Stimulated activated CD4-positive, alpha-beta T cell treated with anti-CD3 and anti-CD28 coated beads, Interleukin-15, amount 100 ng/mL, for 1 hour (primary cell): Measurements from ENCODE around the gene SPOCK1.

Experiments
- DNase-seq, 2 donors: peaks; one replicate each; pipeline ENCODE4 v3.0.0-alpha.2; 2020; ENCODE audit warnings: low read depth in 1 of 2, low spot score in 1 of 2

The SPOCK1 gene

DNA sequence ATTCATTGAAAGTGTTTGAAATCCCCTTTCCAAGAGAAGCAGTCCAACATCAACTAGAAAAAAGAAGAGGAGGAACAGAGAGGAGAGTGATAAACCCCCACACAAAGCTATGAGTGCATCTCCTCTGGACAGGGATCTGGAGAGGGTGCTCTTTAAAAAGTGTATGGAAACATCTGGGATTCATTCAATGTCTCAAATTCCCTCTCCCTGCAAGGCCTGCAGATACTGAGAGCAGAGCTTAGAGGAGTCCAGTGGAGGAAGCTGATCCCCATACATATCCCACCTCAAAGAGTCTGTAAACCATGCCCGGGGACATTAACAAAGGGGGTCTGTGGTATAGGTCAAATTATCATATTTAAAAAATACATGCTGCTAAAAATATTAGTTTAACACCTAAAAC lies 2.2 kb downstream of the SPOCK1 start:
- no peak for DNase-seq

DNA sequence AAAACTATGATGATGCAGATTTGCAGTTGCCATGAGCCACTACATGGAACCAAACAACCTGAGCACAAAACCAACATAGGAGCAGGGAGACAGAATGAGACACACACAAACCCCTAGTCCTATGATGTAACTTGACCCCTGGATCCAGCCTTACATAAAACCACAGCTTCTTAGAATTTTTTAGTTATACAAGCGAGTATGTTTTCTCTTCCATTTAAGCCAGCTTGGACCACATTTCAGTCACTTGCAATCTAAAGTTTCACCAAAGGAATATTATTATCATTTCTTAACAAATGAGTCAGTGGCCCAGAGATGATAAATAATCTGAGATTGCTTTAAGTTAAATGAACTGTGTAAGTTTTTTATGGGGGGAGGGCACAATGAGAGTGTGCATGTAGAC lies 6.8 kb downstream of the SPOCK1 start:
- no peak for DNase-seq

DNA sequence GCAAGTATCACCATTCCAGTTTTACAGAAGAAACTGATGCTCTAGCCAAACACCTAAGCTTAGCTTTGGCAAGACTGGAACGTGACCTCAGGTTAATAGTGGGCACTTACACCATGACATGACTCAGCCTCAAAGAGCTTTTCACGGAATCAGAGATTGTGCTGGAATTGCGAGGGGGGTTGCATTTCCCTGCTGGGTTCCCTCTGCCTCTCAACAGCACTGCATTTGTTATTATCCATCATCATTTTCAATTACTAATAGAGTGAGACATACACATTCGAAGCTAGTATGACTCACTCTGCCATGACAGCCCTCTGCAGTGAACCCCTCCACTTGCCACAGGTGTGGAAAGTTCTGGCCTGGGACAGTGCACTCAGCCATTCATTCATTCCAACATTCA lies 8.0 kb downstream of the SPOCK1 start:
- DNase-seq, result no peak

DNA sequence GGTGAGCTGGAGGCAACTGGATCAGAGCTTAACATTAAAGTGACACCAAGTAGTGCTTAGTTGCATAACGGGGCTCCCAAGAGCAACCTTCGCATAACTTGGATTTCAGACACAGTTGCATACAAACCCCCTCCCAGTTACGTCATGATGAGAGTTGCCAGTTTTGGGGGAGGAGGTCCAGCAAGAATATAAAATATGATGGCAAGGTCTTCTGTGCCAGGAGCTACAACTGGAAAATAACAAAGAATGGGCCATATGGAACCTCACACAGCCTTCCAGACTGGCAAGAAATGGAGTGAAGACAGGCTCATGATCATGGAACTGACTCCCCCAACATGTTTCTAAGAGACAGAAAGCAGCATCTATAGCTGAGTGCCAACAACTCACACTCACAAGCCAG lies 8.5 kb downstream of the SPOCK1 start:
- no peak for DNase-seq

DNA sequence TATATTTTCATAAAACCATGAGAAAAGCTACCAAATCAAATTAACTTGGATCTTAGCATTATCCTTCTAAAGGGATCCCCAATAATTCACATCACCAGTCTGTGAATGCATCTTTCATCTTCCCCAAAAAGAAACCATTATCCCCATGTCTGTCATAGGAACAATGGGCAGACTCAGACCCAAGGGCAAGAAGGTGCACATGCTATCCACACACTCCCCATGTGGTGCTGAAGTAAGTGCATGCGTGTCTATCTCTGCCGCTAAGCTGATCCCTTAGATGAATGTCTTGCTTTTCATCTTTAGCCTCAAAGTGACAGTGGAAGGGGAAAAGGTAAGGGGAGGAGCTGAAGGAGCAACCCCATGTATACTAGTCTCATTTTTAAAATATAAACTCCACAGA lies 10.2 kb downstream of the SPOCK1 start:
- DNase-seq, result no peak

DNA sequence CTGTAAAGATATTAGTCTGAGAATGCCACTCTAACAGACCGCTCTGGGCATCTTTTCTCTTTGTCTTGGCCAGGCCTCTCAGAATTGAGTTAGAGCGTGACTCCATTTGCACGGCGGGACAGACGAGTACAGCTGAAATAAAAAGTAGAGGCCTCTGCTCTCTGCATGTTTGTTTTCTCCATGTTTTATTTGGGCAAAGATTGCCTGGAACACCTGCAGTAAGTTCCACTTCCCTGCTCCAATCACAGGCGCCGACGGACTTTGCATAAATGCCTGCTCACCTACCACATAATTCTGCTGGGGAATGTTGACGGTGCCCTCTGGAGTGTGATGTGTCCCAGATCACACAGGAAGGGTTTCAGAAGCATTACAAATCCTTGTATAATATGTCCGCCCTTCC lies 10.6 kb downstream of the SPOCK1 start:
- DNase-seq, result no peak

DNA sequence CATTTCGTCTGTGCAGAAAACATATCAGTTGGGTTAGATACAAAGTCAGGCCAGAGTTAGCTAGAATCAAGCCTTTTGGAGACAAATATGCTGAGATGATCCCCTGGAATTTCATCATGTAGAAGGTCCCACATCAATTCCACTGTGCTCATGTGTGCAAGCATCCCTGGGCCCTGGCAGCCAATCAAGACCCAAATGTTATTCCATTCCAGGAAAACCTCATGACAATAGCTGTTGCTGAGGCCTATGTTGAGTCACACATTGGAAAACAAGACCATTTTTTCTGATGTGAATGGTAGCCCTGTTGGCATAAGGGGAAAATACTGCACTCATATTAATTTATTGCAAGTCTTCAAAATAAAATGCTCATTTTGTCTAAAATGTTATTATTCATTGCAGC lies 11.5 kb downstream of the SPOCK1 start:
- no peak for DNase-seq

DNA sequence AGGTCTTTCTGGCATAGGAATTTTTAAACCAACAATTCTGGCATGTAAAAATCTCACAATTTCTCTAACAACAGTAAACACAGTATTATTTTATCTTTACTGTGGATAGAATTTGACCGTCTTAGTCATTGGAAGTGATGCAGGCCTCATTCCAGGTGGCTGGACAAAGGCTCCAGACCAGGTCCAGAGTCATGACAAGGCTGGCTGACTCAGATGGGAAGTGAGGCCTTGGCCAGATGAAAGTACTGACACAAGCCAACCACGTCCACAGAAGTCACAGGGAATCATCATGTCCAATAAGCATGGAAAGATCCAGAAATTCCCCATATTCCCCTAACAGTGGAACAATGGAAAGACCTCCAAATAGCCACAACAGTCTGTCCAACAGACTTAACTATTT lies 12.4 kb downstream of the SPOCK1 start:
- no peak for DNase-seq

DNA sequence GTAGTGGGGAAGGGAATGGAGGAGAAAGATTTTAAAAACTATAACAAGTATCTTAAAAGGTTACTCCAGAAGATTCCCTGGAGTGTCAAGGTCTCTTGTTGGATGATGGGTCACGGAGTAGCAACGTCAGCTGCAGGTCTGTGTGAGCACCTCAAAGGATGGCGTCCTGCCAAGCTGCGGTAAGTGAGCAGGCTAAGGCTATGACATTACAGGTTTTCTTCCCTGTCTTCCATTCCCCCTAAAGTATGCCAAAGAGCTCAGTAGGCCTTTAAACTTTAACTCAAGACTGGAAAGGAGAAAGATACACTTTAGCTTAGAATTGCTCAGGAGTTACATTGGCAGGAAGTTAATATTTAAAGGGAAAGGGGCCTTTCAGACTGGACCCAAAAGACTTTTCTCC lies 17.5 kb downstream of the SPOCK1 start:
- no peak for DNase-seq

DNA sequence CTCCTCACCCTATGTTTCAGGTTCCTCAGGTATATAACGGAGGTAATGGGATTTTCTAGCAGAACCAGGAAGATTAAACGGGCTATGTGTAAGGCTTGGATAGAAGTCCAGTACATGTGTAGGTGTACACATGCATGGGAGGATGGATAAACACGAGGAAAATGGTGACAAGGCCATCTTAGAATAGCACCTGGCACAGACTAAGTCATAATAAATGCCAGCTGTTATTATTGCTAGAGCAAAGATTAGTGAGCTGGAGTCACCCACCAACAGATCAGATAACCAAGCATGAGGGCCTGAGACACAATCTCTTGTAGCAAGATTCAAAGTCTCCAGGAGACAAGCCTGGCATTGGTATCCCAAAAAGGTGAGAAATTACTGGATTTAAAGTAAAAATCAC lies 21.1 kb downstream of the SPOCK1 start:
- no peak for DNase-seq

DNA sequence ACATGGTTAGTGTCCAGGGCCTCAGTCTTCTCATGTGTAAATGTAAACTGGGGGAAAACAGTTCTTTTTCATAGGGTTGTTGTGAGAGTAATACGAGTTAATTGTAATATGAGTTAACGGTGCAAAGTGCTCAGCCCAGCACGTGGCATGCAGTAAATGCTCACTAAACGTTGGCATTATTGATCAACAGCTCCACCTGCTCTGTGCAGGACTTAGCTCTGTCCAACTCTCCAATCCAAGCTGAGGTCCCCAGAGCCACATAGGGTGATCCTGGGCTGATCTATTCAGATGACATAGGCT lies 28.3 kb downstream of the SPOCK1 start:
- DNase-seq, result no peak

DNA sequence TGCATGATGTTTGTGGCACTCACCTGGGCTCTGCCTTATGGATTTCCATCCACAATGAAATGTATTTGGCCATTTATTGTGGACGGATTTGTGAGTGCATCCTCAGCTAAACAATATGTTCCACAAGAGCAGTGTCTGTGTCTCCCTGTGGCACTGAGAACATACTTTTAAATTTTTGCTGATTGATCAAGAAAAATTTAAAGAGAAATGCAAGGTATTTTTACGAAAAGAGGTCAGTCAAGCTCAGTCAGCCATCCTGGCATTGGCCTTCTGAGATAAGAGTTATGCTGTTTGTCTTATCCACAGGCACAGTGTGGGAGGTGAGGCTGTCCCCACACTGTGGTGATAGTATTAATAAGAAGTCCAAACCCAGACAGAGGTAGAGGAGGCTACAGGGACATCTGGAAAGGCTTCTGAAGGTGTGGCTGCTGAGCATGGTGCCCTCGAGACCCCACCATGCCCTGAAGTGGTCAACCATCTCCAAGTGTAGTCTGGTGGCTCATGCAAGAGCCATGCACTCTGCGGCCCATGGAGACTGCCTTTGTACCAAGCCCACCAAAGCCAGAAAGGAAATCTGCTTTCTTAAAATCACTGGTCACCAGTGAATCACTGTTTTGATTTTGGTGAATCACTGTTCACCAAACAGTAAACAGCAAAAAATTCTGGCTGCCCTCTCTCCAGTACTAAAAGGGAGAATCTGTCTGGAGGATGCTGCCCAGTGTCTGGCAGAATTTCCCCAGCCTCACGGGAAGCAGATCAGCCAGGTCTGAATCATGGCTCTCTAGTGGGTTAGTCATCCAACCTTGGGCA lies 28.8 kb downstream of the SPOCK1 start:
- DNase-seq, result no peak

DNA sequence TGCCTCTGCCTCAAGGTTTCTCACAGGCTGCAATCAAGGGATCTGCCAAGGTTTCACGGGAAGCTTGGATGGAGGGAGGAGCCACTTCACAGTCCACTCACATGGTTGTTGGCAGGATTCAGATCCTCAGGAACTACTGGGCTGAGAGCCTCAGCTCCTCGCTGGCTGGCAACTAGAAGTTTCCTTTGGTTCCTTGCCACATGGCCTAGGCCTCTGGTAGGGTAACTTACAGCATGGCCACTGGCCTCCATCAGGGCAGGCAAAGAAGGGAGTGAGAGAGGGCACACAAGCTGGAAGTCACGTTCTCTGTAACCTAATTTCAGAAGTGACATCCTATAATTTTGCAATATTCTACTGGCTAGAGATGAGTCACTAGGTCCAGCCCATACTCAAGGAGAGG lies 32.2 kb downstream of the SPOCK1 start:
- DNase-seq, result no peak

DNA sequence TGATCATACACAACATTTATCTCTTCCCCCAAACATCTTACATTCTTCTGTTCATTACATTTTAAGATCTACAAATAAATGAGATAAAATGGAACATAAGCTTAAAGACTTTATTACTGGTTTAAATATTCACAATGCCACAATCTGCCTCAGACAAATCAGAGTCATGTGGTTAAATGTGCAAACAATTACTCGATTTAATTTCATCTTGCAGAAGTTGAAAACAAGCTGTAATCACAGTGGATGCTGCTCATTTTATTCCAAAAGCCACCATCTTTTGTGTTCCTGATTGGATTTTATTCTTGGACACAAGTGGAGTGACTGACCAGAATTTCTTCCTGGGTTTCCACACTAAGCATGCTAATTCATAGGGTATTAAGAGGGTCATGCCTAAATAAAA lies 33.2 kb downstream of the SPOCK1 start:
- no peak for DNase-seq

DNA sequence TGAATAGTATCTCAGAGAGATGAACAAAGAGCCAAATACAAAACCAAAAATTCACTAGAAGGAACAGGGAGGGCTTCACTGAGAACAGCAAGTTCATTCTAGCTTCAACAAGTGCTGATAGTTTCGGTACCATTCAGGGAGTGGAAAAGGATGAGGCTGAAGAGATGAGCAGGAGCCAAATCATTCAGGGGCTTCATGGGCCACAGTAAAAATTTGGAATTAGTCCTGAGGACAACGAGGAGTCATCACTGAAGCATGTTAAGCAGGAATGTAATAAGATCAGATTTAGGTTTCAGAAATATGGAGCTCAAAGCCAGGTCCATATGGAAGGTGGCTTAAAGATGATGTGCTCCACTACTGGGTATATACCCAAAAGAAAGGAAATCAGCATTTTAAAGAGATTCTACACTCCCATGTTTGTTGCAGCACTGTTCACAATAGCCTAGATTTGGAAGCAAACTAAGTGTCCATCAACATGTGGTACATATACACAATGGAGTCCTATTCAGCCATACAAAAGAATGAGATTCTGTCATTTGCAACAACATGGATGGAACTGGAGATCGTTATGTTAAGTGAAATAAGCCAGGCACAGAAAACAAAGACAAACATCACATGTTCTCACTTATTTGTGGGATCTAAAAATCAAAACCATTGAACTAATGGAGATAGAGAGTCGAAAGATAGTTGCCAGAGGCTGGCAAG lies 36.2 kb downstream of the SPOCK1 start:
- DNase-seq, result no peak

DNA sequence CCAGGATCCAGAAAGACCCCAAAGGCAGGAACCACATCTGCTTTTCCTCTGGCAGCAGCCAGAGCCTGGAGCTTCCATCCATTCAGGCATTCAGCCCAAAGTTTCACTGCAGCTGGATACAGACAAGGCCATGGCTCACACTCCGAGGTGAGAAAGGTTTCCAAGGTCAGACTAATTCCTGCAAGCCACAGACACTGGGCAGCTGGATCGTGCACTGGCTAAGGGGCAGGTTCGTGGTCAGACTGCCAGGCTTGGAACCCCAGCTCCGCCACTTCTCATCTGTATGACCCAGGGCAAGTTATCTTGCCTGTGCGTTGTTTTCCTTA lies 36.9 kb downstream of the SPOCK1 start:
- no peak for DNase-seq

DNA sequence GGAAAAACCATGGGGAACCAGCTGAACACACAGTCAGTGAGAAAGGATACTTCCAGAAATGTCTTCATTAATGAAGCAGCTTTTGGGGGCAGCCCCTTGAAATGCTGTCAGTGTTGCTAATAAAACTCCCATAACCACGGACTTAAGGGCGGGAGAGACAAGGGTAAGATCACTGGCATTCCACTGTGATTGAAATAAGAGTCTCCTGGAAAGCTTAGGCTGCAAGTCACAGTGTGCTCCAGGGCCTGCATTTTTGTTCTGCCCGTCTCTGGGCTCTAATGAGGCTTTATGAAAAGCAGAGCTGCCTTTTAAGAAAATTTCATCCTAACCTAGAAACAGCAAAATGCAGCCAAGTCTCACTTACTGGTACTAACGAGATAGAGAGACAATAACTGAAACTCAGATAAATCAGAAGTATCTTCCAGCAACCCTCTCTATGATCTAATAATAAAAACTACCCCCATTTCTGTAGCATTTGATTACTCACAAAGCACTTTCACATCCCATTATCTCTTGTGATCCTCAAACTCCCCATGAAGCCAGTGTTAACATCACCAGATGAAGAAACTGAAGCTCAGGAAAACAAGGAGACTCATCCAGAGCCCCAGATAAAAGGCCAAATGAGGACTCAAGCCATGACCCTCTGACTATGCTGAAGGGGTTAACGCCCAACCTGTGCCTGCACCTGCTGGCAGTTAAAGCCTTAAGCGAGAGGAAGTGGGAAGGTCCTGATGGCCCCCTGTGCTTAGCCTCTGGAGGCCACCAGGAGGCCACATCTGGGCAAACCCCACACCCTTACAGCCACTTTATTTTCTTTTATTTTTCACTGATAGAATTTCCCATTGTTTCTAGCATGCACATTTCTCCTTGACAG lies 37.5 kb downstream of the SPOCK1 start:
- DNase-seq, result no peak

DNA sequence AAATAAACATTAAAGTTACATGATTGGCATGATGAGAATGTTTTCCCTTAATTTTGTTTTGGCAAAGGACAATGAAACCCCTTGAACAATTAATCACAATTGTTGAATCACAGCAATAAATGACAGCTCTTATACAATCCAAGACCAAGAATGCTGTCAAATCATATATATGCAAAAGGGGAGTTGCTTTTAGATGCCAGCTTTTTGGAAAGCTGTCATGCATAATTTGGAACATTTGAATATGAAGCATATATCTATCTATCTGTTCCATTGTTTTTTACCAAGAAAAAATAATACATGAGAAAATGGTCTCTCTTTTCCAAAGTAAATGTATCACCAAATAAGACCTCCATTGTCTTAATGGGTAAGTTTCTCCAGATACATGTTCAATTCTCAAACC lies 44.5 kb downstream of the SPOCK1 start:
- DNase-seq, result no peak

DNA sequence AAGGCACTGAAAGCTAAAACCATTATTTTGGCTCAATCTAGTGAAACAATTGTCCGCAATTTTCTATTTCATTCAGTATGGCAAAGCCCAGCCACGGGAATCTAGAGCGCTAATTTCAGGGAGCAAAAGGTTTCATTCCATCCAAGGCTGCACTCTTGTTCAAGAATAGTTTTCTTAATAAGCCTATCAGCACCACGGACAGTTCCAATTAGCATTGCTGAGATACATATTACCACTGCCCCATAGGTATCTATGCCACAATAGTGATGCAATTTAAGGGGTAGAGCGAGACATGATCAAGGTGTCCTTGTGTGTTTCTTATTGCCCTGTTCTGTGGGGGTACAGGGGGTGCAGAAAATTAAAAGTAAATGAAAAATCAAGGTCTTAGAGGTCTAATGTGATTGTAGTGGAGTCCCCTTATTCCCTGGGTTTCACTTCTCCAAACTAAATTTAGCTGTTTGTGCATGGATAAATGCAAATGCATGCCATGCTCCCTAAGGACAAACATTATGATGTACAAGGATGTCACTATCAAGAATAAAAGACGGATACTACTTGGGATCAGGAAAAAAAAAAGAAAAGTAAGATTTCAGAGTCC lies 45.5 kb downstream of the SPOCK1 start:
- DNase-seq, result no peak

DNA sequence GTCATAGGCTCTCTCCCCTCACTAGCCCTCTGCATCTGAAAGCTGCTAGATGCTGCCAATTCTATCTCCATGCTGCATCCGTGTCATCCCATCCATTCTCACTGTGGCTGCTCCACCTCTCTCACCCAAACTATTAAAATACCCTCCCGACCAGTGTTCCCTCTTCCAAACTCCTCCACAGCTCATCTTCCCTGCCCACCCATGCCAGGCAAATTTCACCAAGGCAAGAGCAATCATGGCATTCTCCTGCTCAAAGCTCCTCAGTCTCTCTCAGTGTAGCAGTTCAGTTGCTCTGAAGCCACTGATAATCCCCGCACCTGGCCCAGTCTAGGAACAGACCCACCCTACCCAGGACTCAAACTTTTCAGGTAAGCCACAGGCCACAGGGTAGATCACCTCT lies 48.4 kb downstream of the SPOCK1 start:
- no peak for DNase-seq

DNA sequence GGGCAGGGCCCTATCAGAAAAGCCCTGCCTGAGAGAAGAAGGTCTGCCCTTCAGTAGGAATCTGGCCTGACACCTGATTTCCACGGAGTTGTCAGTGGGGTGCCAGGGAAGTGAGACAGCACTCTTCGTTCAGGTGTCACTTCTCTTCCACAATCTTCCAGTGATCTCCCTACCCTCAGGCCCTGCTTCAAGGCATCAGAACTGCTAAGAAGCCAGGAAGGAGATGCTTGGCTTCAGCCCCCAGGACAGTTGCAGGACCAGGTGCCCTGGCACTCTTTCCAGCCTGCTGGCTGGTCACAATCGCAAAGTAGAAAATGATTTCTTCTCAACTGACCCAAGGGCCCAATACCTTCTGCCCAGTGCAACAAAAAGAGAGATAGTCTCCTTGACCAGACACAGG lies 50.3 kb downstream of the SPOCK1 start:
- DNase-seq, result no peak

DNA sequence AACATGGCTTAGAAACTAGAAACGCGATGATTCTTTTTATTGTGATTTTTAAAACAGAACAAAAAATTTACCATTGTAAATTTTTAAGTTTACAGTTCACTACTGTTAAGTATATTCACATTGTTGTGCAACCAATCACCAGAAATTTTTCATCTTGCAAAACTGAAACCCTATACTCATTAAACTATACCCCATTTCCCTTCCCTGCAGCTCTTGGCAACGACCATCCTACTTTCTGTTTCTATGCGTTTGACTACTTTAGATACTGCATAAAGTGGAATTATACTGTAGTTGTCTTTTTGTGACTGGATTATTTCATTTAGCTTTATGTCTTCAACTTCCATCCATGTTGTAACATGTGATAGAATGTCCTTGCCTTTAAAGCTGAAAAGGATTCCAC lies 52.5 kb downstream of the SPOCK1 start:
- DNase-seq, result no peak
